Liver (tissue), 9 donors: ENCODE results near the gene ATP6V0A4. TPM values are rescaled to one million over a fixed set of nuclear protein-coding genes. Genes with fewer than 3 reads are reported as not detected.

Experiments used
- DNase-seq: peaks from one replicate; pipeline ENCODE4 v3.0.0-alpha.2; 2017; ENCODE audit warnings: low spot score
- H3K27ac ChIP-seq, 2 donors: one replicate each; pipeline ENCODE4 v1.7.0; 2013; ENCODE audit warnings: inconsistent platforms in 2 of 2, low read length in 2 of 2, control low read depth in 1 of 2, low read depth in 1 of 2, mild to moderate bottlenecking in 1 of 2
- H3K27me3 ChIP-seq, 4 donors: one replicate each; pipeline versions ENCODE4 v1.6.1 to v1.7.0; 2013; ENCODE audit warnings: low read length in 3 of 4, inconsistent platforms in 1 of 4, mild to moderate bottlenecking in 1 of 4, moderate library complexity in 1 of 4; ENCODE audit not compliant: control insufficient read depth in 4 of 4, insufficient read depth in 4 of 4
- H3K36me3 ChIP-seq, 4 donors: one replicate each; pipeline versions ENCODE4 v1.6.1 to v1.7.0; 2013; ENCODE audit warnings: low read length in 3 of 4, mild to moderate bottlenecking in 3 of 4, low read depth in 1 of 4, moderate library complexity in 1 of 4; ENCODE audit not compliant: control insufficient read depth in 4 of 4, insufficient read depth in 3 of 4
- H3K4me1 ChIP-seq, 4 donors: one replicate each; pipeline versions ENCODE4 v1.6.1 to v1.7.0; 2013; ENCODE audit warnings: low read length in 3 of 4, mild to moderate bottlenecking in 3 of 4, moderate library complexity in 1 of 4; ENCODE audit not compliant: control insufficient read depth in 4 of 4, insufficient read depth in 4 of 4
- H3K4me3 ChIP-seq, 3 donors: one replicate each; pipeline versions ENCODE4 v1.6.1 to v1.7.0; 2013; ENCODE audit warnings: low read length in 3 of 3, control low read depth in 1 of 3, low read depth in 1 of 3, mild to moderate bottlenecking in 1 of 3
- H3K9ac ChIP-seq, 2 donors: one replicate each; pipeline ENCODE4 v1.7.0; 2013; ENCODE audit warnings: low read length in 2 of 2, mild to moderate bottlenecking in 2 of 2, moderate library complexity in 2 of 2, control low read depth in 1 of 2, low read depth in 1 of 2
- H3K9me3 ChIP-seq, 4 donors: one replicate each; pipeline versions ENCODE4 v1.6.1 to v1.7.0; 2013; ENCODE audit warnings: low read length in 3 of 4; ENCODE audit not compliant: control insufficient read depth in 4 of 4
- ATF3 ChIP-seq: IDR thresholded peaks from 2 replicates; pipeline ENCODE4 v1.6.1; 2016; ENCODE audit warnings: antibody characterized with exemption
- EGR1 ChIP-seq, 2 donors: IDR thresholded peaks; 2 replicates each; pipeline ENCODE4 v1.6.1; 2016 to 2018; ENCODE audit warnings: antibody characterized with exemption in 2 of 2, low read depth in 2 of 2
- FOXA1 ChIP-seq: IDR thresholded peaks from 2 replicates; pipeline ENCODE4 v1.6.1; 2016; ENCODE audit warnings: antibody characterized with exemption
- FOXA2 ChIP-seq: IDR thresholded peaks from 2 replicates; pipeline ENCODE4 v1.6.1; 2016; ENCODE audit warnings: antibody characterized with exemption
- GABPA ChIP-seq, 2 donors: IDR thresholded peaks in 1 of 2; conservative IDR thresholded peaks in 1 of 2; 2 replicates each; pipeline ENCODE4 v1.6.1; 2016; ENCODE audit warnings: antibody characterized with exemption in 2 of 2, mild to moderate bottlenecking in 1 of 2, moderate library complexity in 1 of 2
- HNF4A ChIP-seq, 2 donors: conservative IDR thresholded peaks; 2 replicates each; pipeline ENCODE4 v1.6.1; 2016; ENCODE audit warnings: antibody characterized with exemption in 2 of 2, mild to moderate bottlenecking in 2 of 2
- HNF4G ChIP-seq: IDR thresholded peaks from 2 replicates; pipeline ENCODE4 v1.6.1; 2016; ENCODE audit warnings: antibody characterized with exemption
- JUND ChIP-seq, 2 donors: IDR thresholded peaks; 2 replicates each; pipeline ENCODE4 v1.6.1; 2016; ENCODE audit warnings: antibody characterized with exemption in 2 of 2
- MAX ChIP-seq: IDR thresholded peaks from 2 replicates; pipeline ENCODE4 v1.6.1; 2016; ENCODE audit warnings: antibody characterized with exemption
- NR2F2 ChIP-seq: IDR thresholded peaks from 2 replicates; pipeline ENCODE4 v1.6.1; 2016; ENCODE audit warnings: antibody characterized with exemption
- RAD21 ChIP-seq, 2 donors: IDR thresholded peaks; 2 replicates each; pipeline ENCODE4 v1.6.1; 2016; ENCODE audit warnings: antibody characterized with exemption in 2 of 2, mild to moderate bottlenecking in 2 of 2
- RXRA ChIP-seq, 2 donors: IDR thresholded peaks; 2 replicates each; pipeline ENCODE4 v1.6.1; 2017 to 2018; ENCODE audit warnings: antibody characterized with exemption in 2 of 2, mild to moderate bottlenecking in 1 of 2
- SP1 ChIP-seq: IDR thresholded peaks from 2 replicates; pipeline ENCODE4 v1.6.1; 2018; ENCODE audit warnings: antibody characterized with exemption, mild to moderate bottlenecking
- TAF1 ChIP-seq: conservative IDR thresholded peaks from 2 replicates; pipeline ENCODE4 v1.6.1; 2016; ENCODE audit warnings: antibody characterized with exemption, mild to moderate bottlenecking
- YY1 ChIP-seq: IDR thresholded peaks from 2 replicates; pipeline ENCODE4 v1.6.1; 2016; ENCODE audit warnings: antibody characterized with exemption, mild to moderate bottlenecking
- ZBTB33 ChIP-seq: IDR thresholded peaks from 2 replicates; pipeline ENCODE4 v1.6.1; 2016; ENCODE audit warnings: antibody characterized with exemption
- WGBS: extraction: QIAGEN DNeasy Blood & Tissue Kit; methylation state at CpG from one replicate; pipeline ENCODE4 v1.1.7; 2013; 5-methylcytosine and 5-hydroxymethylcytosine counted together
- polyA plus RNA-seq, 2 donors: library from polyadenylated mRNA; stranded (reverse) in 1 of 2; unstranded in 1 of 2; fragments of 200-250 nt in 1 of 2; fragments of >200 nt in 1 of 2; fragmentation: Nextera tagmentation in 1 of 2; extraction: Ambion mirVana in 1 of 2; gene quantifications; one replicate each; pipeline versions ENCODE4 v1.2.1 to v1.2.3, GENCODE V29; 2013 to 2015
- total RNA-seq, 2 donors: library from RNA; depleted of rRNA; stranded (reverse); fragments of >200 nt; gene quantifications; one replicate each; pipeline ENCODE4 v1.2.3, GENCODE V29; 2014
- TF ChIP-seq, protein P1 (sequence below): IDR thresholded peaks from 2 replicates; pipeline ENCODE4 v1.6.1; 2016; ENCODE audit warnings: antibody characterized with exemption, mild to moderate bottlenecking
- TF ChIP-seq, protein P2 (sequence below): fragments of 150-350 bp; IDR thresholded peaks from 2 replicates; pipeline ENCODE4 v1.5.1; 2017; ENCODE audit warnings: improper control_type of control experiment, low read depth, low read length; ENCODE audit not compliant: missing input control
- donor health status: healthy.
- donor health status: healthy.
- donor health status: healthy.
- donor health status: healthy.
- donor health status: healthy.

ATP6V0A4 gene
- total and polyA plus RNA-seq, 4 donors = not detected

DNA sequence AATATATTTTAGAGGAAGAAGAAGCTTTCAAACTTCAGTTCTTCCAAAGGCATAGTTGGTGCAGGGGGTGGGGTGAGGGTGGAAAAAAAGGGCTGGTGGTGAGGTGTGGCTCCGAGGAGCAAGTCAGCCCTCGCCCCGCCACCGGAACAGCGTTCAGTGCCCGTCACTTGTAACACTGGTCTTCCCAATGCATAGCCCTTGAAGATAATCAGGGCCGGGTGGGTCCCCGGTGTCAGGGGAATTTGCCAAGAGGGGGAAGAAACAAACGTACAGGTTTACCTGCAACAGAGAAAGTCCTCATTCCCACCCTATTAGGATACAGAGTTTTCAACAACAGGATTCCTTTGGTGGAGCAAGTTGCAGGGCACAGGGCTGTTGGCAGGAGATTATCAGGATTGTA is 98.3 kb downstream of the ATP6V0A4 start:
- 83% methylated on average over 9 of the region's 9 CpGs for WGBS
- TF ChIP-seq YY1 = no peak
- TF ChIP-seq SP1 = no peak
- TF ChIP-seq NR2F2 = no peak
- TF ChIP-seq GABPA (IDR thresholded peaks at IDR 0.05 in 1 of 2, conservative IDR thresholded peaks at IDR 0.05 in 1 of 2) = no peak
- no peak for TF ChIP-seq TAF1
- TF ChIP-seq EGR1 (IDR thresholded peaks at IDR 0.05; ENCODE audit: low read depth in 2 of 2) = no peak
- Histone ChIP-seq H3K9me3 (no peaks in the 10 kb centered on the region), H3K9ac (no peak overlapping the region), H3K27ac (no peak overlapping the region), H3K4me1 (no peaks in the 10 kb centered on the region), H3K27me3 (no peaks in the 10 kb centered on the region), H3K36me3 (no peaks in the 10 kb centered on the region), H3K4me3 (no peak overlapping the region)
- DNase-seq = no peak

DNA sequence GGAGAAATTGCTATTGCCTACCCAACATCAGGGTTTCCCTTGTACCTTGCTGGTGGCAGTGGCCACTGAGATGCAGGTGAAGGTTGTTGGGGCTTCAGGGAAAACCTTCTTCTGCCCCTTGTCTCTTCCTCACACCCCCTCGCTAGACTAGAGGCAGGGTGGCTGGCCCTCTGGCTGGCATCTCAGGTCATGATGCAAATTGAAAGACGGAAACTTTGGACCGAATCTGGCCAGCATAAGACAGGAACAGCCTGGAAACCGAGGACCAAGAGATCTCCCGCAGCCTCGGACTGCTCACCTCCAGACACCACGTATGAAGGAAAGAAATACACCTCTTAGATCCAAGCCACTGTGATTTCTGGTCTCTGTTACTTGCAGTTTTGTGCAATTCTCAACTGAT is 99.7 kb downstream of the ATP6V0A4 start:
- no peaks in the 10 kb centered on the region for H3K36me3 ChIP-seq
- no peaks in the 10 kb centered on the region for H3K9me3 ChIP-seq
- WGBS = 94% methylated on average over 7 of the region's 7 CpGs
- H3K9ac ChIP-seq = no peak overlapping the region
- DNase-seq = no peak
- no peak overlapping the region for H3K27ac ChIP-seq
- no peak overlapping the region for H3K4me3 ChIP-seq
- H3K27me3 ChIP-seq = no peaks in the 10 kb centered on the region
- H3K4me1 ChIP-seq = no peaks in the 10 kb centered on the region
- no peak for TF ChIP-seq RXRA (IDR thresholded peaks at IDR 0.05)
- TF ChIP-seq EGR1 (IDR thresholded peaks at IDR 0.05; ENCODE audit: low read depth in 2 of 2) = no peak
- no peak for TF ChIP-seq MAX
- no peak for TF ChIP-seq FOXA1
- TF ChIP-seq, protein P1, sequence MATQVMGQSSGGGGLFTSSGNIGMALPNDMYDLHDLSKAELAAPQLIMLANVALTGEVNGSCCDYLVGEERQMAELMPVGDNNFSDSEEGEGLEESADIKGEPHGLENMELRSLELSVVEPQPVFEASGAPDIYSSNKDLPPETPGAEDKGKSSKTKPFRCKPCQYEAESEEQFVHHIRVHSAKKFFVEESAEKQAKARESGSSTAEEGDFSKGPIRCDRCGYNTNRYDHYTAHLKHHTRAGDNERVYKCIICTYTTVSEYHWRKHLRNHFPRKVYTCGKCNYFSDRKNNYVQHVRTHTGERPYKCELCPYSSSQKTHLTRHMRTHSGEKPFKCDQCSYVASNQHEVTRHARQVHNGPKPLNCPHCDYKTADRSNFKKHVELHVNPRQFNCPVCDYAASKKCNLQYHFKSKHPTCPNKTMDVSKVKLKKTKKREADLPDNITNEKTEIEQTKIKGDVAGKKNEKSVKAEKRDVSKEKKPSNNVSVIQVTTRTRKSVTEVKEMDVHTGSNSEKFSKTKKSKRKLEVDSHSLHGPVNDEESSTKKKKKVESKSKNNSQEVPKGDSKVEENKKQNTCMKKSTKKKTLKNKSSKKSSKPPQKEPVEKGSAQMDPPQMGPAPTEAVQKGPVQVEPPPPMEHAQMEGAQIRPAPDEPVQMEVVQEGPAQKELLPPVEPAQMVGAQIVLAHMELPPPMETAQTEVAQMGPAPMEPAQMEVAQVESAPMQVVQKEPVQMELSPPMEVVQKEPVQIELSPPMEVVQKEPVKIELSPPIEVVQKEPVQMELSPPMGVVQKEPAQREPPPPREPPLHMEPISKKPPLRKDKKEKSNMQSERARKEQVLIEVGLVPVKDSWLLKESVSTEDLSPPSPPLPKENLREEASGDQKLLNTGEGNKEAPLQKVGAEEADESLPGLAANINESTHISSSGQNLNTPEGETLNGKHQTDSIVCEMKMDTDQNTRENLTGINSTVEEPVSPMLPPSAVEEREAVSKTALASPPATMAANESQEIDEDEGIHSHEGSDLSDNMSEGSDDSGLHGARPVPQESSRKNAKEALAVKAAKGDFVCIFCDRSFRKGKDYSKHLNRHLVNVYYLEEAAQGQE = no peak
- no peak for TF ChIP-seq NR2F2
- TF ChIP-seq HNF4G = no peak
- no peak for TF ChIP-seq FOXA2
- TF ChIP-seq SP1 = no peak
- TF ChIP-seq ZBTB33 = no peak
- TF ChIP-seq, protein P2, sequence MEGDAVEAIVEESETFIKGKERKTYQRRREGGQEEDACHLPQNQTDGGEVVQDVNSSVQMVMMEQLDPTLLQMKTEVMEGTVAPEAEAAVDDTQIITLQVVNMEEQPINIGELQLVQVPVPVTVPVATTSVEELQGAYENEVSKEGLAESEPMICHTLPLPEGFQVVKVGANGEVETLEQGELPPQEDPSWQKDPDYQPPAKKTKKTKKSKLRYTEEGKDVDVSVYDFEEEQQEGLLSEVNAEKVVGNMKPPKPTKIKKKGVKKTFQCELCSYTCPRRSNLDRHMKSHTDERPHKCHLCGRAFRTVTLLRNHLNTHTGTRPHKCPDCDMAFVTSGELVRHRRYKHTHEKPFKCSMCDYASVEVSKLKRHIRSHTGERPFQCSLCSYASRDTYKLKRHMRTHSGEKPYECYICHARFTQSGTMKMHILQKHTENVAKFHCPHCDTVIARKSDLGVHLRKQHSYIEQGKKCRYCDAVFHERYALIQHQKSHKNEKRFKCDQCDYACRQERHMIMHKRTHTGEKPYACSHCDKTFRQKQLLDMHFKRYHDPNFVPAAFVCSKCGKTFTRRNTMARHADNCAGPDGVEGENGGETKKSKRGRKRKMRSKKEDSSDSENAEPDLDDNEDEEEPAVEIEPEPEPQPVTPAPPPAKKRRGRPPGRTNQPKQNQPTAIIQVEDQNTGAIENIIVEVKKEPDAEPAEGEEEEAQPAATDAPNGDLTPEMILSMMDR = no peak
- no peak for TF ChIP-seq YY1
- no peak for TF ChIP-seq HNF4A (conservative IDR thresholded peaks at IDR 0.05)
- TF ChIP-seq ATF3 = no peak
- no peak for TF ChIP-seq GABPA (IDR thresholded peaks at IDR 0.05 in 1 of 2, conservative IDR thresholded peaks at IDR 0.05 in 1 of 2)
- TF ChIP-seq TAF1 = no peak
- TF ChIP-seq JUND (IDR thresholded peaks at IDR 0.05) = no peak
- TF ChIP-seq RAD21 (IDR thresholded peaks at IDR 0.05) = no peak
